Measurements from ENCODE around the gene SPNS3.

Gene SPNS3

GRCh38 chr17:4433515-4434031 lies at the start of gene SPNS3:
TSS of gene SPNS3 (plus strand) at chr17:4433940. CDS start at chr17:4433968, 28 bp downstream.
- peak; percentile 54 to 80 for DNase-seq

DNA sequence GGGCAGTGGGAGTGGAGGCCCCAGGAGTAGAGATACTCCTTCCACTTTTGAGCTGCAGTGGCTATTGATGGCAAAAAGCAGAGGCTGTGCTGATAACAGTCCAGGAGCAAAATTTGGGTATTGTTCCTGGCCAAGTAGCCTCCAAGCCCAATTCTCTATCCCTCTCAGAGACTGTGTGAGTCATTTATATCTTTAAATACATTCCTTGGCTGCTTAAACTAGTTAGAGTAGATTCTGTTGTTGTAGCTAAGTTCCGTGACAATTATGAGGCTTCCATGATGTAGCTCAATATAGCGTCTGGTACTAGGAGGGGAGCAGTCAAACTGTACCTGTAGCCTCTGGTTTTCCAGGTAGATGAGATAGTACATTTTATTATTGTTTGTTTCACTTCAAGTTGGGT lies 47.3 kb upstream of the SPNS3 start:
- DNase-seq, result no peak

- DNase-seq, result no peak
Measured at GRCh38 chr17:4387137-4387536, 46.6 kb upstream of the SPNS3 start.

GRCh38 chr17:4389079-4389478 lies 44.7 kb upstream of the SPNS3 start:
- DNase-seq, result no peak

DNA sequence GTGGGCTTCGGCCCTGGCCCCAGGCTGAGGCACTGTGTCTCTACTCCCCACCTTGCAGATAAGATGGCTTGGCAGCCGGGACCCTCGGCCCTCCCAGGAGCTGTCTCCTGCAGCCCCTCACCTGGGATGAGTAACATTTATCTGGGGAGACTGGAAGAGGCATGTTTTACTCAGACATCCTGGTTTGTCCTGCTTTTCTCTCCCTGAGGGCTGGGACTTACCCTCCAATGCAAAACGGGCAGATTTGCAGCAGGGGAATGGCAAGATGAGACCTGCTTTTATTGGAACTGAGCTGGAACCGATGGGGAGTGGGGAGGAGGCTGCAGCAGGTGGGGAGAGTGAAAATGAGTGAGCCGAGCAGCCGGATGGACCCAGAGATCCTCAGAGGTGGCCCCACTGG lies 39.9 kb upstream of the SPNS3 start:
- DNase-seq, result no peak

DNA sequence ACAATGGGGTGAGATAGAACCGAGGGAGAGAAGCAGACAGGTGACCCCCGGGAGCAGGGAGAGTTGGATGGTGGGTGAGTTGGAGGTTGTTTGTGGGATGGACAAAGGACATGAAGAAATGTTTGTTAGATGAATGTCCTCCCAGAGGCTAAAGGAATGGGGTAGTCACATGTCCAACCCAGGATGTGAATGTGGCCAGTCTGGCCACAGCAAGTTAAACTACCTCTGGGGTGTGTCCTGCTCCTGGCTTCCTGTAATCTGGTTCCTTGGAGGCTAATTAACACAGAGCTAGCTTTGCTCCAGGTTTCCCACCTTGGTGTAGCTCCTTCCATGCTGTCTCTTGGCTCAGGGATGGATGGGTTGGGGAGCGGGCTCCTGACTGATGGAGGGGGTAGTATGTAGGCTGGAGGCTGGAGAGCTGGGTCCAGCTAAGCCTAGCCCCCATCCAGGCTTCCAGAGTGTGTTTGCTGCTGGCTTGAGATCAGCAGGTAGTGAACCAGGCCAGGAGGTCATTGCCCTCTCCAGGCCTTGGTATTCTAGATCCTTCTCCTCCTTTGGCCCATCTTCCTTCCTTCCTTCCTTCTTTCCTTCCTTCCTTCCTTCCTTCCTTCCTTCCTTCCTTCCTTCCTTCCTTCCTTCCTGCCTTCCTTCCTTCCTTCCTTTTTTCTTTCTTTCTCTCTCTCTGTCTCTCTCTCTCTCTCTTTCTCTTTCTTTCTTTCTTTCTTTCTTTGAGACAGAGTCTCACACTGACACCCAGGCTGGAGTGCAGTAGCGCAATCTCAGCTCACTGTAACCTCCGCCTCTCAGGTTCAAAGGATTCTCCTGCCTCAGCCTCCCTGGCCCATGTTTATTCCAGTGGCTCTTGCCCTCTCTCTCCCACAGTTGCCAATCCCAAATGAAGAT lies 39.3 kb upstream of the SPNS3 start:
- DNase-seq, result no peak

GRCh38 chr17:4395111-4395478 lies 38.6 kb upstream of the SPNS3 start:
- no peak for DNase-seq

DNA sequence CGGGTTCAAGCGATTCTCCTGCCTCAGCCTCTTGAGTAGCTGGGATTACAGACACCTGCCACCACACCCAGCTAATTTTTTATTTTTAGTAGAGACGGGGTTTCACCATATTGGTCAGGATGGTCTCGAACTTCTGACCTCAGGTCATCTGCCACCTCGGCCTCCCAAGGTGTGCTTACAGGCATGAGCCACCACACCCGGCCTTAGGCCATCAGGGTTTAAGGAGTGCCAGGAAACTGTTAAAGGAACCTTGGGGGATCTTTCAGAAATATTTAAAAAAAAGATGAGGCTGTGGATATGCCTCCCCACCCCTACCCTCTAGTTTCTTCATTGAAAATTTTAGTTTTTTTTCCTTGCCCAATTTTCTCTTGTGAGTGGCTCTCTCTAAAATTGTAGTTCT lies 35.9 kb upstream of the SPNS3 start:
- no peak for DNase-seq

DNA sequence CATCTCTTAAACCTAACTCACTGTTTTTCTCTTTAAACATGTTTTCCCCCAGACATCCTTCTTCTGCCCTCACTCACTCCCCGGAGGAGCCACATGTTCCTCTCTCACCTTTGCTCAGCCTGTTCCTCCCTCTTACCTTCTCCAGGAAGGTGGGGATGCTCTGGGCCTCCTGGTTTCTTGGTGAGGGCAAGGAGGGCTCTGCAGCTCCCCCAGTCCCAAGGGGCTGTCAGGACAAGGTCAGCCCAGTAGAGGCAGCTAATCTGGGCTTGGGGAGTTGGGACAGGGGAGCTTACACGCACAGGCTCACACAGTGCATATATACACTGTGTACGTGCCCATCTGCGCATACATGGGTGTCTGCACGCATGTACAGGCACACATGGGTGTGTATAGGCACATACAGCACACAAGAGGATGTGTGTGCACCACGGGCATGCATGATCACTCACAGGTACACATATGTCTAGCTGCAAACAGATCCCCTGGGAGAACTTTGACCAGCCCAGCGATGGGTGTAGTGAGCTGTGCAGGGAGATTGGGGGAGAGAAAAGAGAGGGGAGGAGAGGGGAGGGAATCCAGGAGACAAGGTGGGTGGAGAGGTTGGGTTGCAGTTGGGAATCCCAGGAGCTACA lies 28.6 kb upstream of the SPNS3 start:
- no peak for DNase-seq

GRCh38 chr17:4405699-4406098 lies 28.0 kb upstream of the SPNS3 start:
- no peak for DNase-seq

GRCh38 chr17:4406386-4406785 lies 27.4 kb upstream of the SPNS3 start:
- no peak for DNase-seq

- DNase-seq, result no peak
Measured at GRCh38 chr17:4407216-4407615, 26.5 kb upstream of the SPNS3 start.

DNA sequence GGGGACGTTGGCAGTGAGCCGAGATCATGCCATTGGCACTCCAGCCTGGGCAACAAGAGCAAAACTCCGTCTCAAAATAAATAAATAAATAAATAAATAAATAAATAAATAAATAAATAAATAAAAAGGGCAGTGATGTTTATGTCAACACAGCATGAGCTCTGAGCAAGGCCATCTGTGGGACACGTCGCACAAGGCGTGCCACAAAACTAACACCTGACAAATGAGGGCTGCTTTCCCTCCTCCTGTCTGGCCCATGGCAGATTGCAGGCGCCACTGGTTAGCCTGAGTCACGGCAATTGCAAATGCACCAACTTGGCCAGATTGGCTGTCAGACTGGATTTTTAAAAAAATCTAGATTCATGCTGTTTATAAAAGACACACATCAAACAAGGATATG lies 25.9 kb upstream of the SPNS3 start:
- no peak for DNase-seq

DNA sequence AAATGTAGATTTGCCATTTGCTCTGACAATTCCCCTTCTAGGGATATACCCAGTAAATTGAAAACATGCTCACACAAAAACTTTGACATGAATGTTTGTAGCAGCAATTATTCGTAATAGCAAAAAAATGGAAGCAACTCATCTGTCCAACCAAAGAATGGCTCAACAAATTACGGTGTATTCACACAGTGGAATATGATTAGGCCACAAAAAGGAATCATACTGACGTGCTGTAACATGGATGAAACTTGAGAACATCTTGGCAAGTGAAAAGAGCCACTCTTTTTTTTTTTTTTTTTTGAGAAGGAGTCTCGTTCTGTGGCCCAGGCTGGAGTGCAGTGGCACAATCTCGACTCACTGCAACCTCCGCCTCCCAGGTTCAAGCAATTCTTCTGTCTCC lies 24.1 kb upstream of the SPNS3 start:
- no peak for DNase-seq

DNA sequence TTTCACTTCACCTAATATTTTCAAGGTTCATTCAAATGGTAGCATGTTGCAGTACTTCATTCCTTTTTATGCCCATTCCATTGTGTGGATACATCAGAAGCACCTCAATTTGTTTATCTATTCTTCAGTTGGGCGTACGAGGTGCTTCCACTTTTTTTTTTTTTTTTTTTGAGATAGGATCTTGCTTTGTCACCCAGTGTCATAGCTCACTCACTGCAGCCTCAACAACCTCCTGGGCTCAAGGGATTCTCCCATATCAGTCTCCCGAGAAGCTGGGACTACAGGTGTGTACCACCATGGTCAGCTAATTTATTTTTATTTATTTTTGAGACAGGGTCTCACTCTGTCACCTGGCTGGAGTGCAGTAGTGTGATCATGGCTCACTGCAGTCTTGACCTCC lies 22.5 kb upstream of the SPNS3 start:
- DNase-seq, result no peak

DNA sequence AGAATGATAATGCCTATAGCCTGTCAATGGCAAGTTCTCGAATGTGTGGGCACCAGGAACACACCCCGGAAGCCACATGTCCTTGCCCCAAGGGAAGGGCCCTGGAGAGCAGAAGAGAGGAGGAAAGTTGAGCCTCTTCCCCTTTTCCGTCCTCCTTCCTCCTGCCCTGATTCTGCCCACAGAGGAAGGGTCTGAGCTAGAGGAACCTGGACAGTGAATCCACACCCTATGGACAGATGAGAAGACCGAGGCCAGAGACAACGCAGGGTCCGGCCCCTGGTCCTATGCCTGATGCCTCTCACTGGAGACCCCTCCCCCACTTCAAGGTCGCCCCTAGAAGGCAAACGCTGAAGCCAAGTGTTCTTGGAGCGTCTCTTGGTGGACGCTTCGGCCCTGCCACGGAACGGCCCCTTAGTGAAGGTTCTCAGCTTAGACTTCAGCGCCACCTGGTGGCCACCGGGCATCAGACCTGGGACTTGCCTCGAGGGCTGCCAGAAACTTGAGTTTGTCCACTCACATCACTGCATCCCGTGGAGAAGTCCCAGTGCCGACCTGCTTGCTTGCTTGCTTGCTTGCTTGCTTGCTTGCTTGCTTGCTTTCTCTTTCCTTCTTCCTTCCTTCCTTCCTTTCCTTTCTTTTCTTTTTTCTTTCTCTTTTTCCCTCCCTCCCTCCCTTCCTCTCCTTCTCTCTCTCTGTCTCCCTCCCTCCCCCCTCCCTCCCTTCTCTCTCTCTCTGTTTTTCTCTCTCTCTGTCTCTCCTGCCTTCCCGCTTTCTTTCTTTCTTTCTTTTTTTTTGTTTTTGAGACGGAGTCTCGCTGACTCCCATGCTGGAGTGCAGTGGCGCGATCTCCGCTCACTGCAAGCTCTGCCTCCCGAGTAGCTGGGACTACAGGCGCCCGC lies 20.6 kb upstream of the SPNS3 start:
- DNase-seq, result peak; percentile 56 to 76

- DNase-seq, result no peak
Measured at GRCh38 chr17:4417129-4417667, 16.5 kb upstream of the SPNS3 start.

DNA sequence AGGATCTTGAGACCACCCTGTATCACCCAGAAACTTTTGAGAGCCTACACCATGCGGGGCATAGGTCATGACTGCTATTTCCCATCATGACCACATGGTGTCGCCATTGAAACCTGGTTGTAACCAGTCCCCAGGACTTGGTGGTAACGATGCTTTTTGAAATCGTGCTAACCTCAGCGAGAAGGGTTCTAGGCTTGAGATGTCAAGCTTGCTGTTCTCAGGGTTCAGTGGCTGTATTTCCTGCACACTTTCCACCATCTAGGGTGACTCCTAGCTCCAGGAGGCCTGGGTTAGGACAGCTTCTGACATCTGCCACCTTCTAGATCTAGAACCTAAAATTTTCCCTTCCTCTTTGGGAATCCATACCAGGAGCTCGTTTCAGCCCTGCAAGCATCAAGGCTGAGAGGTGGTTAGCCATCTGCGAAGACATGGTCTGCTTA lies 13.0 kb upstream of the SPNS3 start:
- DNase-seq, result peak; percentile 54 to 60

- DNase-seq, result no peak
Measured at GRCh38 chr17:4422864-4423263, 10.9 kb upstream of the SPNS3 start.

GRCh38 chr17:4425398-4425797 lies 8.3 kb upstream of the SPNS3 start:
- DNase-seq, result no peak

DNA sequence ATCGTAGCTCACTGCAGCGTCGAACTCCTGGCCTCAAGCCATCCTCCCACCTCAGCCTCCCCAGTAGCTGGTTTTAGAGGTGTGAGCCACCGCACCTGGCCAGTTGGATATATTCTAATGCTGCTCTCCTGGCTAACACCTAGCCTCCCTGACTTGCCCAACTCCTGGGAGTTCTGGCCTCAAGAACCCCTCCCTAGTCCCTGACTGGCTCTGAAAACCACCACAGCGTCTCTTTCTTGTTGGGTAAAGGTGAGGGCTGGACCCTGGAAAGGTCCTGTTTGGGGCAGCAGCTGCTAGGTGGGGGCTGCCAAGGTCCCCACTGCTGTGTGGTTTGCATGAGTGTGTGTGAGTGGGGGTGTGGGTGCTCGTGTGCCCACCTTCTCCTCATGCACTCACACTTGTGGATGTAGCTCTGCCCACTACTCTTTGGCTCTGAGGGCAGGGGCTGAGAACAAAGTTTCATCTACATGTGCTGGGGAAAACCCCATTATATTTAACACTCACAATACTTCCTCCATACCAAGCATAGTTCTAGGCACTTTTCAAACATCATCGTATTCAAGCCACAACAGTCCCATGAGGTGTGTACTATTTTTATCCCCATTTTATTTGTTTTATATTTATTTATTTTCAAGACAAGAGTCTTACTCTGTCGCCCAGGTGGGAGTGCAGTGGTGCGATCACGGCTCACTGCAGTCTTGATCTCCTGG lies 7.1 kb upstream of the SPNS3 start:
- DNase-seq, result no peak

- no peak for DNase-seq
Measured at GRCh38 chr17:4427505-4427904, 6.2 kb upstream of the SPNS3 start.
